Peyer's patch (tissue), 4 donors: ENCODE results near the gene ROR1. TPM values are rescaled to one million over a fixed set of nuclear protein-coding genes. Genes with fewer than 3 reads are reported as not detected.

Source experiments
- DNase-seq, 3 donors: peaks; one replicate each; pipeline ENCODE4 v3.0.0-alpha.2; 2017 to 2019
- H3K27ac ChIP-seq, 4 donors: fragments of 200-600 bp; sonication (generic); one replicate each; pipeline ENCODE4 v1.5.1; 2016 to 2019
- H3K27me3 ChIP-seq, 2 donors: fragments of 200-600 bp; sonication (generic); one replicate each; pipeline ENCODE4 v1.5.1; 2019
- H3K36me3 ChIP-seq, 3 donors: fragments of 200-600 bp; sonication (generic); one replicate each; pipeline ENCODE4 v1.5.1; 2016 to 2019
- H3K4me1 ChIP-seq, 4 donors: fragments of 200-600 bp; sonication (generic); one replicate each; pipeline ENCODE4 v1.5.1; 2016 to 2019
- H3K4me3 ChIP-seq, 4 donors: fragments of 200-600 bp; sonication (generic); 1 replicate in 3 of 4; 2 replicates in 1 of 4; pipeline ENCODE4 v1.5.1; 2016 to 2019; ENCODE audit warnings: mild to moderate bottlenecking in 1 of 4
- H3K9me3 ChIP-seq, 4 donors: fragments of 200-600 bp; sonication (generic); one replicate each; pipeline ENCODE4 v1.5.1; 2016 to 2019; ENCODE audit warnings: mild to moderate bottlenecking in 1 of 4
- POLR2A ChIP-seq, 2 donors: fragments of 450-650 bp; IDR thresholded peaks; one replicate each; pipeline ENCODE4 v1.5.1; 2017; ENCODE audit warnings: antibody characterized with exemption in 2 of 2, mild to moderate bottlenecking in 2 of 2, moderate library complexity in 2 of 2
- total RNA-seq, 4 donors: library from RNA; depleted of rRNA; stranded (reverse); fragments of >200 nt; gene quantifications; one replicate each; pipeline ENCODE4 v1.1.0, GENCODE V29; 2016
- TF ChIP-seq, protein P1 (sequence below), 6 experiments: fragments of 450-650 bp in 4 of 6; fragments of 200-600 bp in 2 of 6; sonication (generic) in 1 of 6; IDR thresholded peaks; one replicate each; pipeline ENCODE4 v1.5.1; 2017 to 2019; ENCODE audit warnings: antibody characterized with exemption in 6 of 6, mild to moderate bottlenecking in 3 of 6, moderate library complexity in 1 of 6

The ROR1 gene
- total RNA-seq, 4 donors from 2014 or later = 1.2 to 7.4 (median 4.7) TPM

DNA sequence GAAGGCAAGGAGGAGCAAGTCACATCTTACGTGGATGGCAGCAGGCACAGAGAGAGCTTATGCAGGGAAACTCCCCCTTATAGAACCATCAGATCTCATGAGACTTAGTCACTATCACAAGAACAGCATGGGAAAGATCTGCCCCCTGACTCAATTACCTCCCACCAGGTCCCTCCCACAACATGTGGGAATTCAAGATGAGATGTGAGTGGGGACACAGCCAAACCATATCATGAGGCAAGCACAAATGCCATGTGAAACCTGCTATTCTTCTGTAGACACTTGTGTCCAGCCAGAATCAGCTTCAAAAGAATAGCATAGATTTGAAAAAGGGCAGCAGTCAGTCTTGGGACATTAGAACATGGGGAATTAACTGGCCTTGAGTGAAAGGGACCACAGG is 397.4 kb downstream of the ROR1 start:
- Histone ChIP-seq H3K27ac (peak overlapping the region in 1 of 4 donors; percentile 56), H3K4me3 (no peak overlapping the region), H3K9me3 (no peaks in the 10 kb centered on the region), H3K4me1 (peaks cover 0 to 11% (median 2%) of the 10 kb centered on the region in 4 donors), H3K36me3 (no peaks in the 10 kb centered on the region), H3K27me3 (no peaks in the 10 kb centered on the region)
- TF ChIP-seq, protein P1, sequence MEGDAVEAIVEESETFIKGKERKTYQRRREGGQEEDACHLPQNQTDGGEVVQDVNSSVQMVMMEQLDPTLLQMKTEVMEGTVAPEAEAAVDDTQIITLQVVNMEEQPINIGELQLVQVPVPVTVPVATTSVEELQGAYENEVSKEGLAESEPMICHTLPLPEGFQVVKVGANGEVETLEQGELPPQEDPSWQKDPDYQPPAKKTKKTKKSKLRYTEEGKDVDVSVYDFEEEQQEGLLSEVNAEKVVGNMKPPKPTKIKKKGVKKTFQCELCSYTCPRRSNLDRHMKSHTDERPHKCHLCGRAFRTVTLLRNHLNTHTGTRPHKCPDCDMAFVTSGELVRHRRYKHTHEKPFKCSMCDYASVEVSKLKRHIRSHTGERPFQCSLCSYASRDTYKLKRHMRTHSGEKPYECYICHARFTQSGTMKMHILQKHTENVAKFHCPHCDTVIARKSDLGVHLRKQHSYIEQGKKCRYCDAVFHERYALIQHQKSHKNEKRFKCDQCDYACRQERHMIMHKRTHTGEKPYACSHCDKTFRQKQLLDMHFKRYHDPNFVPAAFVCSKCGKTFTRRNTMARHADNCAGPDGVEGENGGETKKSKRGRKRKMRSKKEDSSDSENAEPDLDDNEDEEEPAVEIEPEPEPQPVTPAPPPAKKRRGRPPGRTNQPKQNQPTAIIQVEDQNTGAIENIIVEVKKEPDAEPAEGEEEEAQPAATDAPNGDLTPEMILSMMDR (IDR thresholded peaks at IDR 0.05) = no peak
- no peak for TF ChIP-seq POLR2A (IDR thresholded peaks at IDR 0.05)
- DNase-seq = no peak

- H3K27ac ChIP-seq = peak overlapping the region in 3 of 4 donors; percentile 5 to 56 (median 27)
- H3K9me3 ChIP-seq = no peaks in the 10 kb centered on the region
- no peak overlapping the region for H3K4me3 ChIP-seq
- TF ChIP-seq POLR2A (IDR thresholded peaks at IDR 0.05) = no peak
- TF ChIP-seq, protein P1 (IDR thresholded peaks at IDR 0.05) = no peak
- no peaks in the 10 kb centered on the region for H3K36me3 ChIP-seq
- H3K4me1 ChIP-seq = peaks cover 0 to 11% (median 2%) of the 10 kb centered on the region in 4 donors
- DNase-seq = no peak
- no peaks in the 10 kb centered on the region for H3K27me3 ChIP-seq
Observed at GRCh38 chr1:64171797-64172281, 398.0 kb downstream of the ROR1 start.

DNA sequence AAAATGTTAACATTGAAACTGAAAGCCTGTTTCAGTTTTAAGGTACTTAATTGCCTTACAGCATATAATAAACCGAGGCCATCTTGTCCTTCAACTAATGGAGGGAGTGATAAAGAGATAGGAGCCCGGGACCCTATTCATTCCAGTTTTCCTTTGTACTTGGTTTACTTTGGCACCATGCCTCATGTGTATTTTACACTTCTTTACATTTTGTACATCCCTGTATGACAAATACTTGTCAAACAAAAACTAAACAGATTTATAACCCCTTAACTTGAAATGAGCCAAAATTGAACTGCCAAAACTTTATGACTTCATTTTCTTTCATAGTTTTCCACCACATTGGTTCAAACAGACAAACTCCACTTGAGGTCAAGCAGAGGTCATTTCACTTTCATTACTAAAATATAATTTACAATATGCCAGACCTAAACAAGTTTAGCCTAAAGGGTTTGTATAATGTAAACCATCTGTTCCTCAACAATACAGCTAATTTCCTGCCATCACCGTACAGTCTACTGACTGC is 398.7 kb downstream of the ROR1 start:
- TF ChIP-seq, protein P1 (IDR thresholded peaks at IDR 0.05) = no peak
- TF ChIP-seq POLR2A (IDR thresholded peaks at IDR 0.05) = no peak
- H3K36me3 ChIP-seq = no peaks in the 10 kb centered on the region
- H3K27me3 ChIP-seq = no peaks in the 10 kb centered on the region
- H3K4me3 ChIP-seq = no peak overlapping the region
- H3K9me3 ChIP-seq = no peaks in the 10 kb centered on the region
- no peak for DNase-seq
- H3K4me1 ChIP-seq = peaks cover 0 to 11% (median 2%) of the 10 kb centered on the region in 4 donors
- H3K27ac ChIP-seq = peak overlapping the region in 1 of 4 donors; percentile 27

DNA sequence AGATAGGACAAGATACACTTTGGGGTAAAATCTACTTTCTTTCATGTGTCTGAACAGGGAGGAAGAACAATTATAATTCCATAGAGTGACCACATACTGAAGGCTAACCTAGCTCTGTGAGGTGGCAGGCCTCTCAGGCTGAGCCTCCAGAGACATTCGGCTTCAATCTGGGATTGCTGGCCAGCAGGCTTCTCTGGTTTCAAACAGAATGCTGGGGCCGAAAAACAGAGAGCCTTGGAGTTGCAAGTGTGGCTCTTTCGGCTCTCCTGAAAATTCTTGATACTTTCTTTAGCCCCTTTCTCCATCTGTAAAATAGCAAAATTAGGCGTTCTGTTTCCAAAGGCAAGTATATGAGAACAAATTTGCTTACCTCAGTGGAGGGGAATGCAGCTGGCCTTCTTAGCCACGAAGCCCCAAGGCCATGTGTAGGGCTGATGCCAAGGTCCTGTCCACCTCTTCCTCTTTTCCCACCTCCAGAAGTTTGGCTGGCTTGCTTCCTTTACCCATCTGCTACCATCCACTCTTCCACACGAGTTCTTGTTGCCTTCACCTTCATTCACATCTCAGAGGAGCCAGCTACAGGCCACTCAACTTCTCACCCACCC is 399.6 kb downstream of the ROR1 start:
- Histone ChIP-seq H3K27ac (no peak overlapping the region), H3K4me1 (peaks cover 0 to 11% (median 2%) of the 10 kb centered on the region in 4 donors), H3K36me3 (no peaks in the 10 kb centered on the region), H3K27me3 (no peaks in the 10 kb centered on the region), H3K4me3 (no peak overlapping the region), H3K9me3 (no peaks in the 10 kb centered on the region)
- no peak for DNase-seq
- TF ChIP-seq POLR2A (IDR thresholded peaks at IDR 0.05) = no peak
- TF ChIP-seq, protein P1 (IDR thresholded peaks at IDR 0.05) = no peak

DNA sequence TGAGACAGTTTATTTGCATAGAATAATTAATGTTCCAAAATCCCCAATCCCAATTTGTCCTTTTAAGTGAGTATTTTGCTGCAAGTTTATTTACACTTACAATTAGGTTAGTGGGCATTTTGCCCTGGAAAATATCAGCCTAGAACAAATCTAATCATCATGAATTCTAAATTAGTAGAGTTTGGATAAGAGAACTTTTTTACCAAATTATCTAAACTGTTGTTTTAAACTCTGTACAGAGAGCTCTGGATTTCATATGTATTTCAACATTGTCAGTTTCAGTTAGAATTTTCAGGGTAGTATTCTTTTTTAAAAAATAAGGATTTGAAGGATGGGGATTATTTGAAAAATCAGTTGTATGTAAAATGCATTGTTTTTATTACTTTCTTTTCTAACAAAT is 401.8 kb downstream of the ROR1 start:
- no peak overlapping the region for H3K27ac ChIP-seq

More for the DNA sequence above, 401.8 kb downstream of the ROR1 start:
- H3K9me3 ChIP-seq = no peaks in the 10 kb centered on the region
- no peaks in the 10 kb centered on the region for H3K36me3 ChIP-seq
- TF ChIP-seq, protein P1 (IDR thresholded peaks at IDR 0.05) = no peak
- no peak for TF ChIP-seq POLR2A (IDR thresholded peaks at IDR 0.05)
- H3K27me3 ChIP-seq = no peaks in the 10 kb centered on the region
- H3K4me3 ChIP-seq = no peak overlapping the region
- DNase-seq = no peak
- peaks cover 0 to 11% (median 2%) of the 10 kb centered on the region in 4 donors for H3K4me1 ChIP-seq
